ENCODE data around the gene TTC39B. TPM values are rescaled to one million over a fixed set of nuclear protein-coding genes. Genes with fewer than 3 reads are reported as not detected.

Gene TTC39B
- total RNA-seq, 1 donor from 2014 or later: 4.1 TPM

DNA sequence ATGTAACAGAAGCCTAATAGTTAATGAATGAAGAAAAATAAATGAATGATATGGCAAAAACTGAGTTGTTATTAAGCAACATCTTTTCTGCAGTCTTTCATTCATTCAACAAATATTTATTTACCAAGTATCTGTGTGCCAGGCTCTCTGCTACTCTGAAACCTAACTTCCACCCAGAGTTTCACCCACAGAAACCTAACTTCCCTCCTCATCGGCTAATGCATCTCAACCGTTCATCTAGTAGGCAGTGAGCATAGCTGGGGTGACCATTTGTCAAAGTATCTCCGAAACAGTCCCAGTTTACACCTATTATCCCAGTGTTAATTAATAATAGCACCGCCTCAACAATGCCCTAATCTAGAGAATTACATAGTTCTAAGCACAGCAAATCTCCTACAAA lies 1.5 kb downstream of the TTC39B start:
- Mint-ChIP-seq H3K4me1 (peaks cover 10% of the 10 kb centered on the region), H3K27me3 (ENCODE audit: insufficient read depth, low read depth) (peaks cover 4% of the 10 kb centered on the region), H3K27ac (no peak overlapping the region), H3K36me3 (no peaks in the 10 kb centered on the region), H3K4me3 (peak overlapping the region; percentile 96), H3K9me3 (no peaks in the 10 kb centered on the region)
- Histone ChIP-seq H3K4me1 (no peaks in the 10 kb centered on the region), H2AFZ (replicated peaks) (no peak overlapping the region), H3K79me2 (ENCODE audit: low read depth) (no peaks in the 10 kb centered on the region), H3K4me3 (no peak overlapping the region), H3K27ac (no peak overlapping the region), H3K4me2 (no peak overlapping the region), H3K9ac (no peak overlapping the region), H3K9me3 (ENCODE audit: low read depth) (no peaks in the 10 kb centered on the region), H3K27me3 (peaks cover 32% of the 10 kb centered on the region), H3F3A (ENCODE audit: low read depth) (peaks cover 6% of the 10 kb centered on the region), H4K20me1 (ENCODE audit: low read depth) (no peaks in the 10 kb centered on the region), H3K36me3 (no peaks in the 10 kb centered on the region)
- TF ChIP-seq CTCF (IDR thresholded peaks at IDR 0.05) (no peak), EZH2 (IDR thresholded peaks at IDR 0.05) (no peak), EZH2phosphoT487 (IDR thresholded peaks at IDR 0.05) (no peak)
- no peak for DNase-seq (ENCODE audit: low spot score)

DNA sequence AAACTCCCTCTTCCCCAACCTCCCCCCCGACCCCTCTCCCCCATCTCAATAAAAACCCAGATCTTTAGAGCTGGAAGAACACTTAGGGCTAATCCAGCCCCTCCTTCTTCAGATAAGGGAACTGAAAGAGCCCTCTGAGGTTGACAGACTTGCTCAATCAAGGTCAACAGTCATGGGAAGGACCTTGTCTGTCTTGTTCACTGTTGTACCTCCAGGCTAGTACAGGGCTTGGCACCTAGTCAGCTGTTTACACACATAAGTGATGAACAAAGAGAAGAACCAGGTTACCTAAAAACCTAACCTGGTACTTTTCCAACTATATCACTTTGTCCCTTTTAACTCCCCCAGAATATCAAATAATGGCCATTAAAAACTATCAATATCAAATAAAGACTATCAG lies 2.4 kb downstream of the TTC39B start:
- Histone ChIP-seq H2AFZ (replicated peaks) (no peak overlapping the region), H4K20me1 (ENCODE audit: low read depth) (no peaks in the 10 kb centered on the region), H3K9me3 (ENCODE audit: low read depth) (no peaks in the 10 kb centered on the region), H3K4me3 (no peak overlapping the region), H3K79me2 (ENCODE audit: low read depth) (no peaks in the 10 kb centered on the region), H3K36me3 (no peaks in the 10 kb centered on the region), H3K4me2 (no peak overlapping the region), H3K9ac (no peak overlapping the region), H3K27me3 (peaks cover 32% of the 10 kb centered on the region), H3F3A (ENCODE audit: low read depth) (peaks cover 6% of the 10 kb centered on the region), H3K4me1 (no peaks in the 10 kb centered on the region), H3K27ac (no peak overlapping the region)
- Mint-ChIP-seq H3K27ac (no peak overlapping the region), H3K4me1 (peaks cover 10% of the 10 kb centered on the region), H3K4me3 (peak overlapping the region; percentile 13), H3K9me3 (no peaks in the 10 kb centered on the region), H3K36me3 (no peaks in the 10 kb centered on the region), H3K27me3 (ENCODE audit: insufficient read depth, low read depth) (peaks cover 4% of the 10 kb centered on the region)
- no peak for TF ChIP-seq EZH2 (IDR thresholded peaks at IDR 0.05)
- no peak for TF ChIP-seq EZH2phosphoT487 (IDR thresholded peaks at IDR 0.05)
- TF ChIP-seq CTCF (IDR thresholded peaks at IDR 0.05): no peak
- no peak for DNase-seq (ENCODE audit: low spot score)

GRCh38 chr9:15300218-15300617 lies 6.8 kb downstream of the TTC39B start:
- peaks cover 11% of the 10 kb centered on the region for H3K36me3 Mint-ChIP-seq
- DNase-seq (ENCODE audit: low spot score): no peak
- no peak overlapping the region for H3K27ac Mint-ChIP-seq
- H3K4me3 Mint-ChIP-seq: no peak overlapping the region
- Histone ChIP-seq H3K27ac (no peak overlapping the region), H3K9me3 (ENCODE audit: low read depth) (no peaks in the 10 kb centered on the region), H2AFZ (replicated peaks) (no peak overlapping the region), H3K79me2 (ENCODE audit: low read depth) (no peaks in the 10 kb centered on the region), H3F3A (ENCODE audit: low read depth) (no peaks in the 10 kb centered on the region), H3K4me3 (no peak overlapping the region), H4K20me1 (ENCODE audit: low read depth) (no peaks in the 10 kb centered on the region), H3K36me3 (no peaks in the 10 kb centered on the region), H3K9ac (no peak overlapping the region), H3K27me3 (peaks cover 5% of the 10 kb centered on the region), H3K4me2 (no peak overlapping the region), H3K4me1 (no peaks in the 10 kb centered on the region)
- peaks cover 5% of the 10 kb centered on the region for H3K27me3 Mint-ChIP-seq (ENCODE audit: insufficient read depth, low read depth)
- peaks cover 6% of the 10 kb centered on the region for H3K4me1 Mint-ChIP-seq
- peaks cover 13% of the 10 kb centered on the region for H3K9me3 Mint-ChIP-seq
- TF ChIP-seq CTCF (IDR thresholded peaks at IDR 0.05) (no peak), EZH2 (IDR thresholded peaks at IDR 0.05) (no peak), EZH2phosphoT487 (IDR thresholded peaks at IDR 0.05) (no peak)

Measured in neural progenitor cell (in vitro differentiated cells).